GM12878 (cell line): ENCODE results near the gene KATNB1. TPM values are rescaled to one million over a fixed set of nuclear protein-coding genes. Genes with fewer than 3 reads are reported as not detected.
A peak's percentile ranks its signal among the peaks of the same experiment; 100 is the strongest.

ENCODE experiments used
- CHD2 ChIP-seq: IDR thresholded peaks from 2 replicates; pipeline ENCODE4 v1.6.1; 2011; ENCODE audit warnings: low read depth, low read length, improper control_type of control experiment, borderline replicate concordance
- HDAC2 ChIP-seq: fragments of 200-600 bp; sonication (generic); IDR thresholded peaks from 2 replicates; pipeline ENCODE4 v1.6.1; 2017
- LARP7 ChIP-seq: fragments of 450-650 bp; IDR thresholded peaks from 2 replicates; pipeline ENCODE4 v1.6.1; 2017; ENCODE audit warnings: mild to moderate bottlenecking
- ZBTB11 ChIP-seq: fragments of 450-650 bp; formaldehyde crosslinking; IDR thresholded peaks from 2 replicates; pipeline ENCODE4 v1.5.0; 2022; ENCODE audit warnings: mild to moderate bottlenecking, missing genetic modification characterization
- polyA plus RNA-seq, 11 experiments: library from polyadenylated mRNA; depleted of rRNA in 4 of 11; unstranded in 6 of 11; stranded (reverse) in 5 of 11; fragments of >200 nt; fragmentation: Nextera tagmentation in 4 of 11; fragmentation: Illumina TruSeq in 1 of 11; extraction: Ambion mirVana in 4 of 11; extraction: Trizol in 1 of 11; gene quantifications; 1 replicate in 1 of 11; 2 replicates in 10 of 11; pipeline versions ENCODE4 v1.2.1 to v1.2.3, GENCODE V29; 2011 to 2016; ENCODE audit warnings: inconsistent platforms in 2 of 11, missing spikeins in 2 of 11, low read depth in 1 of 11
- total RNA-seq, 4 experiments: library from RNA; depleted of rRNA in 3 of 4; stranded (reverse); fragments of >200 nt in 3 of 4; fragmentation: Illumina TruSeq in 1 of 4; extraction: Trizol in 1 of 4; gene quantifications; 2 replicates each; pipeline versions ENCODE4 v1.2.1 to v1.2.3, GENCODE V29; 2013 to 2021

The KATNB1 gene
- total and polyA plus RNA-seq, 10 of the 15 experiments (the other 5 are each of a cell fraction or from before 2014, with no cell fraction given), result 0.71 to 46.5 (median 19.5) TPM

GRCh38 chr16:57734925-57735754 is 430 bp upstream of the KATNB1 start (continued):
- TF ChIP-seq ZBTB11 (CRISPR knock-in tag), result no peak
- 0 out of 2 replicates have a peak, but pooled peaks have one; percentile 33 for TF ChIP-seq LARP7
- TF ChIP-seq HDAC2, result no peak
- TF ChIP-seq CHD2, result peak; percentile 97
- TF ChIP-seq, all 136 proteins: peak for 50
